ENCODE results near the gene SEC24D.

SEC24D gene

DNA sequence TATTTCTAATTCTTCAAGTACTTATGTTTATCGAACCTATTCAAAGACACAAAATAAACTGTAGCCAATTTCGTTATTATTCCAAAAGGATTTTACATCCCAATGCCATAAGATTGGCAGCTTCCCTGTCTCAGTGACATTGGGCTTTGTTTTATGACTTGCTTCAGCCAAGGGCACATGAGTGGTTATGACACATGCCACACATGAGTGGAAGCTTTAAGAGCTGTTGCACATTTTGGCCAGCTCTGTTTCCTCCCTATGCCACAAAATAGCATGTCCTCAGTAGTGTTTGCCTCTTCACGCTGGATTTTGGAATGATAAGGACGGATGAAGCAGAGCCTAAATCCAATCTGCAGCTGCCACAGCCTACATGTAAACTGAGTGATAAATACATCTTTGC, 21.9 kb downstream of the SEC24D start:
- no peak for DNase-seq (ENCODE audit: low read depth)
- TF ChIP-seq, protein P1, sequence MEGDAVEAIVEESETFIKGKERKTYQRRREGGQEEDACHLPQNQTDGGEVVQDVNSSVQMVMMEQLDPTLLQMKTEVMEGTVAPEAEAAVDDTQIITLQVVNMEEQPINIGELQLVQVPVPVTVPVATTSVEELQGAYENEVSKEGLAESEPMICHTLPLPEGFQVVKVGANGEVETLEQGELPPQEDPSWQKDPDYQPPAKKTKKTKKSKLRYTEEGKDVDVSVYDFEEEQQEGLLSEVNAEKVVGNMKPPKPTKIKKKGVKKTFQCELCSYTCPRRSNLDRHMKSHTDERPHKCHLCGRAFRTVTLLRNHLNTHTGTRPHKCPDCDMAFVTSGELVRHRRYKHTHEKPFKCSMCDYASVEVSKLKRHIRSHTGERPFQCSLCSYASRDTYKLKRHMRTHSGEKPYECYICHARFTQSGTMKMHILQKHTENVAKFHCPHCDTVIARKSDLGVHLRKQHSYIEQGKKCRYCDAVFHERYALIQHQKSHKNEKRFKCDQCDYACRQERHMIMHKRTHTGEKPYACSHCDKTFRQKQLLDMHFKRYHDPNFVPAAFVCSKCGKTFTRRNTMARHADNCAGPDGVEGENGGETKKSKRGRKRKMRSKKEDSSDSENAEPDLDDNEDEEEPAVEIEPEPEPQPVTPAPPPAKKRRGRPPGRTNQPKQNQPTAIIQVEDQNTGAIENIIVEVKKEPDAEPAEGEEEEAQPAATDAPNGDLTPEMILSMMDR (IDR thresholded peaks at IDR 0.05; ENCODE audit: insufficient read depth, low read depth, low read length, missing control alignments): no peak
- no peak overlapping the region for H3K4me3 ChIP-seq (ENCODE audit: low read depth, low read length)

- DNase-seq (ENCODE audit: low read depth): no peak
- H3K4me3 ChIP-seq (ENCODE audit: low read depth, low read length): no peak overlapping the region
- TF ChIP-seq, protein P1 (IDR thresholded peaks at IDR 0.05; ENCODE audit: insufficient read depth, low read depth, low read length, missing control alignments): no peak
Measured at GRCh38 chr4:118813561-118813960, 22.4 kb downstream of the SEC24D start.

- TF ChIP-seq, protein P1 (IDR thresholded peaks at IDR 0.05; ENCODE audit: insufficient read depth, low read depth, low read length, missing control alignments): no peak
- no peak overlapping the region for H3K4me3 ChIP-seq (ENCODE audit: low read depth, low read length)
- DNase-seq (ENCODE audit: low read depth): no peak
Measured at GRCh38 chr4:118811832-118812231, 24.1 kb downstream of the SEC24D start.

DNA sequence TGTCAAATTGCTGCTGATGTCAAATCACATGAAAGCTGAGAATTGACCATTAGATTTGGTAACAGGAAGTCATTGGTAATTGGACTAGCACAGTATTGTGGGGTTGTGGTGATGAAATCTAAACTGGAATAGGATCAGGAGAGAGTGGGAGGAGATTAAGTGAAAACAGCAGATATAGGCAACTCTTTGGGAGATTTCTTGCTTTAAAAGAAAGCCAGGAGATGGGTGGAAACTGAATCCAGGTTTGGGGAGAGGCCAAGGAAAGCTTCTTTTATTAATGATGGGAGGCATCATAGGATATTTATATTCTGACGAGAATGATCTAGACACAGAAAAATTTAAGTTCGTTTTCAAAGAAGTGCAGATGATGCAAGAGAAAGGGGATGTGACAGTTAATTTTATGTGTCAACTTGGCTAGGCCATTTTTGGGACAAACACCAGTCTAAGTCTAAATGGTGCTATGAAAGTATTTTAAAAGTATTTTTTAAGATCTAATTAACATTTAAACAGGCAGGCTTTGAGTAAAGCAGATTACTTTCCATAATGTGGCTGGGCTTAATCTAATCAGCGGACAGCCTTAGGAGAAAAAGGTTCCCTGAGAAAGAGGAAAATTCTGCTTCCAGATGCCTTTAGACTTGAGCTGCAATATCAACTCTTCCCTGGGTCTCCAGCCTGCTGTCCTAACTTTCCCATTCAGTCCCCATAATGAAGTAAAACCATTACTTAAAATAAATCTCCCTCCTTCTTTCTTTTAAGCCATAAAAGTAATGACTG, 24.7 kb downstream of the SEC24D start:
- no peak overlapping the region for H3K4me3 ChIP-seq (ENCODE audit: low read depth, low read length)
- no peak for DNase-seq (ENCODE audit: low read depth)
- TF ChIP-seq, protein P1 (IDR thresholded peaks at IDR 0.05; ENCODE audit: insufficient read depth, low read depth, low read length, missing control alignments): no peak

GRCh38 chr4:118807659-118808058, 28.3 kb downstream of the SEC24D start:
- H3K4me3 ChIP-seq (ENCODE audit: low read depth, low read length): no peak overlapping the region
- TF ChIP-seq, protein P1 (IDR thresholded peaks at IDR 0.05; ENCODE audit: insufficient read depth, low read depth, low read length, missing control alignments): no peak
- DNase-seq (ENCODE audit: low read depth): no peak

DNA sequence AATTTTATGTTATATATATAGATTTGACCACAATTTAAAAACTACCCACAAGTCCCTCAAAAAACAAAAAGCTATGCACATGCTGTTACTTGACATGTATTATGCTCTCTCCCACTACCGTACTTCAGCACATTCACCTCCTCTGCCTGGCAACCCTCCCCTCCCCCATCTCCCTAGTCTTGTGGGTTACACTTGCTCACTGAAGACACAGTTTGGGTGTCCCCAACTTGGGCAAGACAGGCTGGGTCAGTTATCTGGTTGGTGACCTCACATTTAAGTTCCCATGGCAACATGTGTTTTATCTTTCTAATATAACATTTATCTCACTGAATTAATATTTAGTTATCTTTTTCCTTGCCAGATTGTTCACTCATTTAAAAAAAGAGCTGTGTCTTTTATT, 32.7 kb downstream of the SEC24D start:
- H3K4me3 ChIP-seq (ENCODE audit: low read depth, low read length): no peak overlapping the region
- DNase-seq (ENCODE audit: low read depth): no peak
- TF ChIP-seq, protein P1 (IDR thresholded peaks at IDR 0.05; ENCODE audit: insufficient read depth, low read depth, low read length, missing control alignments): no peak
